HG02981 (cell line): ENCODE results near the gene SPAG7.

ENCODE experiments used
- ATAC-seq: cut with Tn5 transposase; IDR thresholded peaks from one replicate; pipeline ENCODE4 v1.9.1; 2021; ENCODE audit warnings: mild to moderate bottlenecking, moderate library complexity; ENCODE audit not compliant: unreplicated experiment

SPAG7 gene

DNA sequence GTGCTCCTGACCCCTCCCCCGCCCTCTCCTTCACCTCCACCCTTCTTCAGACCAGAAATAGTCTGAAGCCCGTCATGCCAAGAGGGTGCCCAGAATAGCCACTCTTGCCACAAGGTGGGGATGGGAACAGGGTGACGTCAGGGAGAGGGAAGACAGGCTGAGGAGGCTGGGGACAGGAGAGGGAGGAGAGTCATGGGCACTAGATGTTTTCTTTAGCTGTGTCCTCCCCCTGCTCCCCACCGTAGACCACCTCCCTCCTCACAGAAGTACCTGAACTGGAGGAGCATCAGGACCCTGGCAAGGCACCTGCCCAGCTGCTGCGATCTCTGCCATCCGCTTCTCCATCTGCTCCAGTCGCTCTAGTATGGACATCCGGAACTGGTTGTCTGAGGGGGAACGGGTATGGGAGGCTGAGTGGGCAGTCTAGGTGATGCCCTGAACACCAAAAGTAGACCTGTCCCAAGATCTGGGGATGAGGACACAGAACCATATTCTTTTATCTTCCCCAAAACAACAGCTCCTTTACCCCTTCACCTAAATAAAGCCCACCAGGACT, 6.6 kb upstream of the SPAG7 start:
- ATAC-seq = no peak

DNA sequence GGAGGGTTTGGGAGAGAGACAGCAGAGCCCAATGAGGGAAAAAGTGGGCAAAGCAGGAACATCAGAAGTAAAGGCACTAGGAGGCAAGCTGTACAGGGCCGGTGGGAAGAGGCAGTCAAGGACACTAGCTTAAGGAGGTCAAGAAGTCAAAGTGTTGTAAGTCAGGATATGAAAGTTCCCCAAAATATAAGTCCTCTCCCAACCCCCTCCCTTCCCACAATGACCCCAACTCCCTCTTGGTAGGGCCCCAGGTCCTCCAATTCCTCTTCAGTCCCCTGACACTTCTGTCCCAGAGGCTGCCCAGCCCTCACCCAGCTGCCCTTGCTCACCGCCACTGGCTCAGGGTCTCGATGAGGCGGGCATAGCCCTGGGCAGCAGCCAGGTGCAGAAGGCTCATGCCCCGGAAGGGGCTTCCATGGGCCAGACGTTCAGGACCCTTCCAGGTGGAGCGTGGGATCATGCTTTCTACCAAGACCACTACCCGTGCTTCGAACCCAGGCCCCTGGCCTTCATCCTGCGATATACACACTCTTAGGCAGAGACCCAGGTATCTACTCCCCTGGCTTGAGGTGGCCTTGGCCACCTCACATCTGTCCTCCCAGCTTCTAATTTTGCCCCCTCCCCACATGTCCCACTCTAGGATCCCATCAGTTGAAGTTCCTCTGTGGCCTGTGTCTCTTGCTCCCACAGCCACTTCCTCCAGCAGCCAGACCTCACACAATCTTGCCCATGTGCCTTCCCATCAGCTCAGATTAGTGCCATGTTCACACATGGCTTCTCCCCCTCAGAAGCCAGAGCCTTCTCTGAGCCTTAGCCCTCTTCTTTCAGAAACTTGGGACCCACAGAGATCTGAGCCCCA, 5.9 kb upstream of the SPAG7 start:
- no peak for ATAC-seq

DNA sequence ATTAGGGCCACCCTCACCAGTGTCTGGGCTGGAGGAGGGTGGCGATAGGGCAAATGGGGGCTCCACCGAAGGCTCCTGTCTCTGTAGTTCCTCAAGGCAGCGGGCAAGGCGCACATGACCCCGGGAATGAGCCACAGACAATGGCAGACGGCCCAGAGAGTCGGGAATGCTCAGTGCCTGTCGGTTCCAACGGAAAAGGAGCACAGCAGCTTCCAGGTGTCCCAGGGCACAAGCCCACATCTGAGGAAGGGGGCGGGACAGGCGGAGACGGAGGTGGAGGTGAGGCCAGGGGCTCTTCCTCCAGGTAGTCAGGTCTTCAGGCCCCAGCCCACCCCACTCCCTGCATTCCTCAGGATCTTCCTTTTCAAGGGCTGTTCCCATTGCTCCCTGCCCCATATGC, 5.1 kb upstream of the SPAG7 start:
- ATAC-seq = no peak

DNA sequence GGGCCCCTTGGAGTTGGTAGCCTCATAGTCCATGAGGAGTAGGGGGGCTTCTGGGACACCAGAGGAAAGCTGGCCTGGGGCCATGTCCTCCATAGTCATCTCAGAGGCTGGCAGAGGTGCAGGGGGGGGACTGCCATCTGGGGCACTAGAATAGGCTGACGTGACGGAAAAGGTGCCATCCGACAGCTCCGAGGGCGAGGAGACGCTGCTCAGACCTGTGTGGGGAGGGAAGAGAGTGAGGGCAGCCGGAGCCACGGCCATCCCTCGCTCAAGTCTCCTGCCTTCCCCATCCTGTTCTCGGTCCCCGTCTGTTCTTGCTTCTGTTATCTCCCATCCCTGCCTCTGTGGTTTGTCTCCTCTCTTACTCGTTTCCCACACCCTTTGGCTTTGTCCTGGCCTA, 4.7 kb upstream of the SPAG7 start:
- ATAC-seq = no peak

DNA sequence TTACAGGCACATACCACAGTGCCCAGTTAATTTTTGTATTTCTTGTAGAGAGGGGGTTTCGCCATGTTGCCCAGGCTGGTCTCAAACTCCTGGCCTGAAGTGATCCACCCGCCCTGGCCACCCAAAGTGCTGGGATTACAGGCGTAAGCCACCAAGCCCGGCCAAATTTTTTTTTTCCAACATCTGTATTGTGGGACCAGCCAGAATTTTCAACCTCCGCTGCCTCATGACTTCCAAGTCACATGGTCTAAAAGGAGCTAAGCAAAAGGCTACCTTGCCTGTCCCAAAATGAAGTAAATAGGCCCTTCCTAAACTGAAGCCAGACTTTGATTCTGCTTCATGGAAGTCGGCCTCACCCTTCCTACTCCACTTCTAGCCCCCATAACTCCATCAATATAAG, 4.2 kb upstream of the SPAG7 start:
- ATAC-seq = no peak

DNA sequence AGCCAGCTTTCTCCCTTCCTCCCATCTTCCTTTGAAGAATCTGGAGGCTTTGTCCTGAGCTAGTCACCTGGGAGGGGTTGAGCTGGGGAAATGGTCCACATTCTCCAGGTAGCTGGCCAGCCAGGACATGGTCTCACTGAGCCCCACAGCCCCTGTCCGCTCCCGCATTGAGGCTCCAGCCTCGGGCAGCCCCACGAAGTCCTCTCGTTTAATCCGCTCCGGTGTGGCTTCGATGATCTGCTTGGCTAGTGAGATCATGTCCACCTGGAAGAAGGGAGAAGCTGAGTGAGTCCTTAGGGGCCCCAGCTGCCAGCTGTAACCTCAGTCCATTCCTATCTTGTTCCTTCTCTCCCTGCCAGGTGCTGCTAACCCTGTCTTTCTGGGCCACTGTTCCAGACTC, 2.7 kb upstream of the SPAG7 start:
- ATAC-seq = no peak

DNA sequence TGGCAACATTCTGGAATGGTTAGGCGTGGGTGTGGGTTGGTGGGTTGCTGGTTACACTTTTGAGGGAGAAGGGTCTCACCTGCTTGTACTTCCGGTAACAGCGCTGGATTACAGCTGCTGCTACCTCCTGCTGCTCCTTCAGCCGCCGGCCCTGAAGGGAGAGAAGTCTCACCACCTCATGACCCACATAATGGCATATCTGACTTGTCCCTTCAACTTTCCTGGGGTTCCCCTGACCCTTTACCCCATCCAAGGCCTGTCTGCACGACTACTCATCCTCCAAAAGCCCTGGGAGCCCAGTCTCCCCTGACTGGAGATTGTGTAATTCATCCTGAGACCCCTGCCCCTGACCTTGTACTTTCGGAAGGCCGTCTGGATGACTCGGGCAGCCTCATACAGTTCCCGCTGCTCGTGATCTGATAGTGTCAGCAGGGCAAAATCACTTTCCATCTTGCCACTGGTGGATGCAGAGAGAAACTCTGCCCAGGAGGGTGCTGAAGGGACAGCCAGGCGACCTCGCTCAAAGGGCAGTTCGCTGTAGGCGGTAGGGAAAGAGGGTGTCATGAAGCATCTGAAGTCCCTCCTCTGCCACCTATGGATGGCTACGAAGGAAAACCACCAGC, 2.0 kb upstream of the SPAG7 start:
- no peak for ATAC-seq

DNA sequence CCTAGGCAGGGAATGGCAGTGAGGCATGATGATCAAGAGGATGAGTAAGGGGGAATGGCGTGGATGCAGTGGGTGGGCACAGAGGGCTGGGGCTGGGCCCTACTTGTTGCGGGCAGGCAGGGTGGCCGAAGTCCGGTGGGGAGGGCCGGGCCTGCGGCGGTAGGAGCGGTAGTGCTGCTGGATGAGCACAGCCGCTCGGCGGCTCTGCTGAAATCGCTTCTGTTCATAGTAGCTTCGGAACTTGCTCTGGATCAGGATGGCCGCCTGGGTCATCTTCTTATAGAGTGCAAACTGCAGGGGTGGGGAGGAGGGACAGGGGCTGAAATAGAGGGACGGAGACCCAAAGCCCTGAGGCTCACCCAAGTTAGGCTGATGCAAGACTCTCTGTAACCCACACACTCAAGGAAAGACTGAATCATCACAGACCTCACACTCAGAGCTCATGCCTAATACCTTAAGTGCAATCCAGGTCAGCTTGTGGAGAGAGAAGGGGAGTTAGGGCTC, 1.5 kb upstream of the SPAG7 start:
- no peak for ATAC-seq

DNA sequence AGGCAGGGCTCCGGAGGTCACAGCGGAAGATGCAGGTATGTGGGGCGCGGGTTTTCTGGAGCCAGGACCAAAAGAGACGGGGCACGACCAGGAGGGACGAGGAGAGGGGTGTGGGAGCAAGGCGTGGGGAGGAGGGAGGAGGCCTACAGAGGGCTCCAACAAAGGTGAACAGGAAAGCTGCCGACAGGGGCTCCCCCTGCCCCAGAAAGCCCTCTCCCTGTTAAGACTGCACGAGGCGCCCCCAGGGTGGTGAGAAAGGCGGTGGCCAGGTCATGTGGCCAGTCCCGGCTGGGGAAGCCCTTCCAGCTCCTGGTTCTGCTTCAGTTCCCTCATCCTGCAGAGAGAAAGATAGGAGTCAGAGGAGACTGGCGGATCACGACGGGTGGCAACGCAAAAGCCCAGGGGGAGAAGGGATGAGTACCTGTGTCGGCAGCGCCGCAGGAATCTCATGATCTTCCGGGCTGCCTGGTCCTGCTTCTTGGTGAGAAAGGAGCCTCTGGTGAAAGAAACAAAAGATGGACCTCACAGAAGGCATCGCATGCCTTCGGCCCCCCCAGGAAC, 949 bp upstream of the SPAG7 start:
- no peak for ATAC-seq

DNA sequence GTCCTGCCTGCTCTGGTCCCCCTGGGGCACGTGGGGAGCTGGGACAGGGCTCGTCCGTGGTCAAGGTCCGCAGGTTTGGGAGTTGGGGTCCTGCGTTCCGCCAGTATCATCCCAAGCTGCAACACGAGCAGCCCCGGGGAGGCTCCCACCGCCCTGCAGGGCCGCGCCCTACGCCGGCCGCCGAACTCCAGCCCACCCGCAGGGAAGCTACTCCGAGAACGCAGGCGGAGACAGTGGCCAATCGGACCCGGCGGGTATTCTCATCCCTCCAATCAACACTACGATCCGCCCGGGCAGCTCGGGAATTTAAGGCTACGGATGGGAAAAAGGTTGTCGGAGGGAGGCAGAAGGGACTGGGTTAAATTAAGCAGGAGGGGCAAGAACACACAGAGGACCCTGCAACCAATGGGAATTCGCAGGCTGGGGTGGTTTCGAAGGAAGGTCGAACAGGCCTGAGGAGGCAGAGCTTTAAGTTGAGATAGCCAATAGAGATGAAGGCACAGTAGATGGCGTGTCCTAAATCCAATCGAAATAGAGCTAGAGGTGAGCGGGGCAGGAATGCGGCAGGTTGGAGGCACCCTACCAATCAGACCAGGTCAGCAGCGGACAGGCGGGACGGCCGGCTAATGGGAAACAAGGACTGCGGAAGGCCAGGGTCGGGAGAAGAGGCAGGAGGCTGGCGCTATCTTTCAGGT, 626 bp downstream of the SPAG7 start:
- ATAC-seq = peak; percentile 85

DNA sequence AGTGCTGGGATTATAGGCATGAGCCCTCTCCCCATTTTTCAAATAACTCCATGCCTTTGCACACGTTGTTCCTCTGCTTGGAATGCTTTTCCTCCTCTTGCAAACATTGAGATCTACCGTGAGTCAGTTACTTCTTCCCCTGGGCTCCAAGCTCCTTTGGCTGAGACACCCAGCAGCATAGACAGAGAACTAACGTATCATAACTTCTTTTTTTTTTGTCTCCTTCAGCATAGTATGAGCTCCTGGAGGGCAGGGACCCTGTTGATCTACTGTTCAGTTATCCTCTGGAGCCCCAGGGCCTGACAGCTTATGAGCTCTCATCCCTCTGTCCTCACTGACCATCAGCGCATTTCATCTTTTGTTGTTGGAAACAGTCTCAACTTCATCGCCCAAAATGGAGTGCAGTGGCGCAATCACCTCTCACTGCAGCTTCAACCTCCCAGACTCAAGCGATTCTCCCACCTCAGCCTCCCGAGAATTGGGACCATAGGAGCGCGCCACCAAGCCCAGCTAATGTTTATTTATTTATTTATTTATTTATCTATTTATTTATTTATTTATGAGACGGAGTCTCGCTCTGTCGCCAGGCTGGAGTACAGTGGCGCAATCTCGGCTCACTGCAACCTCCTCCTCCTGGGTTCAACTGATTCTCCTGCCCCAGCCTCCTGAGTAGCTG, 2.2 kb downstream of the SPAG7 start:
- no peak for ATAC-seq

DNA sequence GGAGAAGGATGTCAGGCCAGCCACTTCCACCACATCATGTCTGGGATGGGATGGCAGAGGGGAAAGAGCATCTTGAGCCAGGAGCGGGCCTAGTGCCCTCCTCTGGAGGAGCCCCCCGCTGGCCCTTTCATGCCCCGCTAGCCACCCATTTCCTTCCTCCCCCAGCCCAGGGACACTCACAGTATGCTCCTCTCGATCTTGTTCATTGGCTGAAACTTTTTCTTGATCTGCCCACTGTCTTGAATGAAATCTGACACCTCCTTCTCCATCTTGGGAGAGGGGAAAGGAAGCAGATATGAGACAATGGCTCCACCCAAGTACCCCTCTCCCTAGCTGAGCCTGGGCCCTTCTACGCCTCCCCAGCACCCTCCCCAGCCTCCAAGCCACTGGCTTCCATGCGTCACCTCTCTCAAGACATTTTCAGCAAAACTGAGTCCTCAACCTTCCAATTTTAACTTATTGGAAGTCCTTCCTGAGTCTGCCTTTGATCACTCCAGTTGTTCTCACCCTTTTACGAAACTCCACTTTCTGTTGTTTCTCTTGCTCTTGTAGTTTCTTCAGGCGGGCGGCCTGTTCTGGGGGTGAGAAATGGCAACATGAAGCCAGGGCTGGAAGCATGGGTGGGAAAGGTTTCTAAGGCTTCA, 7.2 kb downstream of the SPAG7 start:
- ATAC-seq = no peak

DNA sequence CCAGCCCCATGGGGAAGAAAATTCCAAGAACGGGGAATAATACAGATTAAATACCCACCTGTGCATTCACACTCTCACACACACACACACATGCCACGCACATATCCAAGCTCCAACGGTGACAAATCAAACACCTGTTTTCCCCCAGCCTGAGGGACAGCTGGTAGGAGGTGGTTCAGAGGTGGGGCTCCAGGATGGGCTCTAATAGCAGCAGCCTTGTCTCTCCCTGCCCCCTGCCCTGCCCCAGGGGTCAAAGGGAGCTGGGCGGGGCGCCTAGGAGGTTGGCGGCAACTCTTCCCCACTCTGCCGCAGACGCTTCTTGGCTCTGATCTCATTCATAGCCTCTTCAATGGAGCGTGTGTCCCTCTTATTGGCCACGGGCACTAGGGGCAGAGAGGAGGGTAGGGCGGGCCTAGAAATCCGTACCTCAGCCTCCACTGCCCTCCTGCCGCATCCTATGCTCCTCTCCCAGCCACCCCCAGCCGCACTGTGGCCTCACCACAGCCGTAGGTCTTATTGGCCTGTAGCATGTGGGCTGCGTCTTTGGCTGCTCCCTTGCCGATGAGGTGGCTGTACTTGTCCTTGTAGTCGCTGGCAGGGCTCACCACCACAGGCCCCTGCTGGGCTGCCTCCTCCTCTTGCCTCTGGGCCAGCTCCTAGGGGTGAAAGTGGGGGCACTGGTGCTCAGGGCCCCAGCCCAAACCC, 8.2 kb downstream of the SPAG7 start:
- no peak for ATAC-seq

DNA sequence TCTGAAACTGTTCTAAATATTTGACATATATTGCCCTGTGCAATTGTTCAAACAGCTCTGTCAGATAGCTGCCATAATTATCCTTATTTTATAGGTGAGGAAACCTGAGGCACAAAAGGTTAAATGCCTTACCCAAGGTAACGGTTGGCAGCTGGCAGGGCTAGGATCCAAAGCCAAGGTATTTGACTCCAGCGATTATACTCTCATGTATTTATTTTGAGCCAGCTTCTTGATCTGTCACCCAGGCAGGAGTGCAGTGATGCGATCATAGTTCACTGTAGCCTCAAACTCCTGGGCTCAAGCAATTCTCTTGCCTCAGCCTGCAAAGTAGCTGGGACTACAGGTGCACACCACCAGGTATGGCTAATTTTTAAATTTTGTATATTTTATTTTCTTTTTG, 9.5 kb downstream of the SPAG7 start:
- ATAC-seq = no peak

DNA sequence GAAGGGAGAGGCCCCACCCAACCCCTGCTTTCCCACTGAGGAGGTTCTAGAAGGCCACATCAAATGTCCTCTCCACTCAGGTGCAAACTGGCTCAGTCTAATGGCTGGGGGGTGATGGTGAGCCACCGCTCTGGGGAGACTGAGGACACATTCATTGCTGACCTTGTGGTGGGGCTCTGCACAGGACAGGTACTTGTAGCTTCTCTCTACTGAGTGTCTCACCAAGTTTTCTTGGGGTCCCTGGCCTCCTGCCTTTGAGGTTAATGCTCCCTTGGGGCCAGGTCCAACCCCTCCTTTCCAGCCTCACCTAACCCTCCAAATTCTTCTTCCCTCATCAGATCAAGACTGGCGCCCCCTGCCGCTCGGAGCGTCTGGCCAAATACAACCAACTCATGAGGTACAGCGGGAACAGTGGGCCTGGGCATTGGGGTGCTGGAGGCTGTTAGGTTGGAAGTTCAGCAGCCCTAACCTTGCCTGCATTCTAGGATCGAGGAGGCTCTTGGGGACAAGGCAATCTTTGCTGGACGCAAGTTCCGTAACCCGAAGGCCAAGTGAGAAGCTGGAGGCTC, 11.0 kb downstream of the SPAG7 start:
- no peak for ATAC-seq

DNA sequence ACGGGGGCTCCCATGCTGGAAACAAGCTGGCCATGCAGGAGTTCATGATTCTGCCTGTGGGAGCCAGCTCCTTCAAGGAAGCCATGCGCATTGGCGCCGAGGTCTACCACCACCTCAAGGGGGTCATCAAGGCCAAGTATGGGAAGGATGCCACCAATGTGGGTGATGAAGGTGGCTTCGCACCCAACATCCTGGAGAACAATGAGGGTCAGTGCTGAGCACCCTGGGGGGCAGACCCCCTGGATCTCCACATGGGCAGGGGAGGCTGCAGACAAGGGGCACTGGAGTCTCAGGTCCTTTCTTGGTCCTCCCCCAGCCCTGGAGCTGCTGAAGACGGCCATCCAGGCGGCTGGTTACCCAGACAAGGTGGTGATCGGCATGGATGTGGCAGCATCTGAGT, 12.5 kb downstream of the SPAG7 start:
- no peak for ATAC-seq

DNA sequence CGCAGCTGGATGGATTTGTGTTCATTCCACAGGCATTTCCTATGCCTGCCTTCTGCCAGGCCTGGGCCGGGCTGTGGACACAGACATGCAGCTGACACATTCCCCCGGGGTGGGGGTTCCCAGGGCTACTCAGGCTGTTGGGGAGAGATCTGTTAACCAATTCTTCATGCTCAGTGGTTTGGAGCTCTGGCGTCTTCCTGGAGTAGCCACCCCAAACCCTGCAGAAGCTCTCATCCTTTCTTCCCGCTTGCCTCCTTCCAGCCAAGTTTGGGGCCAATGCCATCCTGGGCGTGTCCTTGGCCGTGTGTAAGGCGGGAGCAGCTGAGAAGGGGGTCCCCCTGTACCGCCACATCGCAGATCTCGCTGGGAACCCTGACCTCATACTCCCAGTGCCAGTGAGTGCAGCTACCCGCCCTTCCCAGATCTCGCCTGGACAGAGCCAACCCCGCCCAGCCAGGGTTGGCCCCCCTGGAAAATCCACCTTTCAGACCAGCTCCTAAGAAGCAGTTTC, 14.1 kb downstream of the SPAG7 start:
- no peak for ATAC-seq

DNA sequence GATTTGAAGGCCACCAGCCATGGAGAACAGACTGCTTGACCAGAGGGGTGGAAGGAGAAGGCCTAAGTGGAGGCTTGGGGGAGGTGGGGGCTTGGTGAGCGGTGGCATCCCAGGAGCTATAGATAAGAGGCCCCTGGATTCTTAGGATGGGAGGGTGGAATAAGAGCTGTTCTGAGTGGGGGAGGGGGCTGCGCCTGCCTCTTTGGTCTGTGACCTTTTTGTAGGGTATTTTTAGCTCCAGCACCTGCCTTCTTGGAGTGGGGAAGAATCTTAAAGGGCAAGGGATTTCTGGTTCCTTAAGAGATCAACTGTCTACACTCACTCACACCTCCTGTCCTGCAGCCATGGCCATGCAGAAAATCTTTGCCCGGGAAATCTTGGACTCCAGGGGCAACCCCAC, 16.1 kb downstream of the SPAG7 start:
- ATAC-seq = no peak

DNA sequence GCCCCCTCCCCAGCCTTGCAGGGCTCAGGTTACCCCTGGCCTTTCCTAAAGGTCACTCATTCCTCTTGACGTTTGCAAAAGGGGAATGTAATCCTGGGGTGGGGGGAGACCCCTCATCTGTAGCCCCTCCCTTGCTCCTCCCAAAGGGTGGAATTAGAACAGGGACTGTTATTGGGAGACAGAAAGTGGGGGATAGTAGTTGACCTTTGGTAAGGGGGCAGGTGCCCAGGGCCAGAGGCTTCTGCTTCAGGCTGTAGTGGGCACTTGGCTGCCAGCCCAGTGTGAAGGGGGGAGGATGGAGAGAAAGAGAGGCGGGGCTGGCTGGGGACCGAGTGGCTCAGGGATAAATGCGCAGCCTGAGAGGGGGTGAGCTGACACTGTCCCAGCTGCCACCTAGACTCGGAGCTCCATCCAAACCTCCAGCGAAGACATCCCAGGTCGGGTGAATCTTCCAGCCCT, 16.8 kb downstream of the SPAG7 start, which contains the start of gene ENO3:
TSS of gene ENO3 (plus strand) at position 374 of the 459 bp plus-strand sequence. CDS start 711 bp downstream, outside the sequence.
- ATAC-seq = no peak
